Measurements from ENCODE around the gene POLR1B.

DNA sequence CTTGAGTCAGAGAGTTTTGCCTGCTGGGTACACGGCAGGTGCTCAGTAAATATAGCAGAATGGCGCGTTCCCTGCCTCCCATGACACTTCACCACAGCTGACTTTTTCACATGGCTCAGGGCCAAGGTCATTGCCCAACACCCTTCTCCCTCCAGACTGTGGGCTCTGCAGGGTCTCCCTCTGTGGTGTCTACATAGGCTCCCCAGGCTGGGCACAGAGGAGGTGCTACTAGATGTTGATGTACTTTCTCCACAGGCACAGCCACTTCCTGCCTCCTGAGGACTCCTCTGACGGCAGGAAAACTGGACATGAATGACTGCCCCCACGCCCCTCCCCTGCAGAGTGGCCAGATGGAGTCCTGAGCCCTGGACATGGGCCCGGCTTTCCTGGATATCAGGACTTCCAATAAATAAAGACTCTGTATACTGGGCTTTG, 46.4 kb downstream of the POLR1B start:
- TF ChIP-seq, protein P1, sequence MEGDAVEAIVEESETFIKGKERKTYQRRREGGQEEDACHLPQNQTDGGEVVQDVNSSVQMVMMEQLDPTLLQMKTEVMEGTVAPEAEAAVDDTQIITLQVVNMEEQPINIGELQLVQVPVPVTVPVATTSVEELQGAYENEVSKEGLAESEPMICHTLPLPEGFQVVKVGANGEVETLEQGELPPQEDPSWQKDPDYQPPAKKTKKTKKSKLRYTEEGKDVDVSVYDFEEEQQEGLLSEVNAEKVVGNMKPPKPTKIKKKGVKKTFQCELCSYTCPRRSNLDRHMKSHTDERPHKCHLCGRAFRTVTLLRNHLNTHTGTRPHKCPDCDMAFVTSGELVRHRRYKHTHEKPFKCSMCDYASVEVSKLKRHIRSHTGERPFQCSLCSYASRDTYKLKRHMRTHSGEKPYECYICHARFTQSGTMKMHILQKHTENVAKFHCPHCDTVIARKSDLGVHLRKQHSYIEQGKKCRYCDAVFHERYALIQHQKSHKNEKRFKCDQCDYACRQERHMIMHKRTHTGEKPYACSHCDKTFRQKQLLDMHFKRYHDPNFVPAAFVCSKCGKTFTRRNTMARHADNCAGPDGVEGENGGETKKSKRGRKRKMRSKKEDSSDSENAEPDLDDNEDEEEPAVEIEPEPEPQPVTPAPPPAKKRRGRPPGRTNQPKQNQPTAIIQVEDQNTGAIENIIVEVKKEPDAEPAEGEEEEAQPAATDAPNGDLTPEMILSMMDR (IDR thresholded peaks at IDR 0.05), result no peak
- TF ChIP-seq EZH2 (IDR thresholded peaks at IDR 0.05), result no peak
